Ecto neural progenitor cell (in vitro differentiated cells): ENCODE measurements around the gene RB1.
"Not testable (repeated sequence)": the region's sequence is repeated elsewhere in the genome, so short reads cannot be mapped to it uniquely, and the experiment has no call there.

Experiments
- DNase-seq: peaks from one replicate; pipeline ENCODE4 v3.0.0-alpha.2; 2018; ENCODE audit warnings: low spot score

Gene RB1

GRCh38 chr13:48349525-48349924, 46.0 kb downstream of the RB1 start:
- no peak for DNase-seq

GRCh38 chr13:48353590-48353989, 50.0 kb downstream of the RB1 start:
- no peak for DNase-seq

- DNase-seq = not testable (repeated sequence)
These were observed 52.0 kb downstream of the RB1 start for GRCh38 chr13:48355524-48355923.

GRCh38 chr13:48356750-48357149, 53.2 kb downstream of the RB1 start:
- DNase-seq = no peak

- no peak for DNase-seq
These were observed 66.4 kb downstream of the RB1 start for GRCh38 chr13:48369988-48370387.

GRCh38 chr13:48370815-48371214, 67.3 kb downstream of the RB1 start:
- DNase-seq = no peak

- DNase-seq = no peak
These were observed 74.3 kb downstream of the RB1 start for GRCh38 chr13:48377857-48378256.

- no peak for DNase-seq
These were observed 77.0 kb downstream of the RB1 start for GRCh38 chr13:48380581-48380980.

- DNase-seq = no peak
These were observed 79.8 kb downstream of the RB1 start for GRCh38 chr13:48383384-48383783.

- DNase-seq = no peak
These were observed 83.3 kb downstream of the RB1 start for GRCh38 chr13:48386816-48387215.

- no peak for DNase-seq
These were observed 87.7 kb downstream of the RB1 start for GRCh38 chr13:48391257-48391656.

GRCh38 chr13:48393030-48393697, 89.6 kb downstream of the RB1 start:
- no peak for DNase-seq

GRCh38 chr13:48393698-48394085, 90.1 kb downstream of the RB1 start:
- DNase-seq = no peak

- no peak for DNase-seq
These were observed 94.2 kb downstream of the RB1 start for GRCh38 chr13:48397744-48398143.

- no peak for DNase-seq
These were observed 95.0 kb downstream of the RB1 start for GRCh38 chr13:48398450-48399095.

GRCh38 chr13:48400090-48400694, 96.6 kb downstream of the RB1 start:
- no peak for DNase-seq

GRCh38 chr13:48400850-48401291, 97.3 kb downstream of the RB1 start:
- DNase-seq = no peak

- no peak for DNase-seq
These were observed 97.9 kb downstream of the RB1 start for GRCh38 chr13:48401480-48401879.

- DNase-seq = no peak
These were observed 98.9 kb downstream of the RB1 start for GRCh38 chr13:48402325-48402932.

- no peak for DNase-seq
These were observed 99.6 kb downstream of the RB1 start for GRCh38 chr13:48403151-48403631.

GRCh38 chr13:48403913-48404312, 100.4 kb downstream of the RB1 start:
- DNase-seq = no peak

- DNase-seq = no peak
These were observed 101.4 kb downstream of the RB1 start for GRCh38 chr13:48404952-48405351.

- no peak for DNase-seq
These were observed 102.3 kb downstream of the RB1 start for GRCh38 chr13:48405875-48406274.
